Measurements from ENCODE around the gene ACADVL.

- TF ChIP-seq, protein P1, sequence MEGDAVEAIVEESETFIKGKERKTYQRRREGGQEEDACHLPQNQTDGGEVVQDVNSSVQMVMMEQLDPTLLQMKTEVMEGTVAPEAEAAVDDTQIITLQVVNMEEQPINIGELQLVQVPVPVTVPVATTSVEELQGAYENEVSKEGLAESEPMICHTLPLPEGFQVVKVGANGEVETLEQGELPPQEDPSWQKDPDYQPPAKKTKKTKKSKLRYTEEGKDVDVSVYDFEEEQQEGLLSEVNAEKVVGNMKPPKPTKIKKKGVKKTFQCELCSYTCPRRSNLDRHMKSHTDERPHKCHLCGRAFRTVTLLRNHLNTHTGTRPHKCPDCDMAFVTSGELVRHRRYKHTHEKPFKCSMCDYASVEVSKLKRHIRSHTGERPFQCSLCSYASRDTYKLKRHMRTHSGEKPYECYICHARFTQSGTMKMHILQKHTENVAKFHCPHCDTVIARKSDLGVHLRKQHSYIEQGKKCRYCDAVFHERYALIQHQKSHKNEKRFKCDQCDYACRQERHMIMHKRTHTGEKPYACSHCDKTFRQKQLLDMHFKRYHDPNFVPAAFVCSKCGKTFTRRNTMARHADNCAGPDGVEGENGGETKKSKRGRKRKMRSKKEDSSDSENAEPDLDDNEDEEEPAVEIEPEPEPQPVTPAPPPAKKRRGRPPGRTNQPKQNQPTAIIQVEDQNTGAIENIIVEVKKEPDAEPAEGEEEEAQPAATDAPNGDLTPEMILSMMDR (IDR thresholded peaks at IDR 0.05): no peak
- no peak for TF ChIP-seq EP300 (IDR thresholded peaks at IDR 0.05)
Measured at GRCh38 chr17:7237761-7238419, 18.2 kb downstream of the ACADVL start.

Measured in upper lobe of left lung (tissue), 4 donors.